HG03439 (cell line): ENCODE measurements around the gene SPRR2G.
"Not testable (repeated sequence)": the region's sequence is repeated elsewhere in the genome, so short reads cannot be mapped to it uniquely, and the experiment has no call there.

ENCODE experiments used
- ATAC-seq: cut with Tn5 transposase; IDR thresholded peaks from one replicate; pipeline ENCODE4 v1.9.1; 2021; ENCODE audit warnings: mild to moderate bottlenecking, moderate library complexity; ENCODE audit not compliant: unreplicated experiment

SPRR2G gene

DNA sequence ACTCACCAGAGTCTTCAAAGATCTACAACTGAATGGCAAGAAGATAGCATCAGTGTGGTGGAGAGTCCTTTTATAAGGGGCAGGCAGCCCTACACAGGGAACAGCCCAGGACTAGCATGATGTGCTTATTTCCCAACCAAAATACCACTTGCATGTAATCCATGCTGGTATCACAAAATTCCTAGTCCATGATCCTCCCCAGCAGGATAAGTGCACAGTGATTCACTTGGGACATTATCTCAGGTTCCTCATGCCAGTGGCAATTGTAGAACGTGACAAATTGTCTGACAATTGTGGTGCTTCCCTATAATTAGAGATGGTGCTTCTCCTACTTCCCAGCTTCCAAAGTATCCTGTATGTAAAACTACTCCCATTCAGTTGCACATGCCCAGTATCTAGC is at the start of gene SPRR2G:
Gene SPRR2G (minus strand): TSS at position 45 of the 400 bp plus-strand sequence. CDS start 780 bp downstream, outside the sequence.
- no peak for ATAC-seq

GRCh38 chr1:153195216-153195615 is 44.5 kb upstream of the SPRR2G start:
- no peak for ATAC-seq

- no peak for ATAC-seq
Observed at GRCh38 chr1:153194331-153195050, 43.8 kb upstream of the SPRR2G start.

DNA sequence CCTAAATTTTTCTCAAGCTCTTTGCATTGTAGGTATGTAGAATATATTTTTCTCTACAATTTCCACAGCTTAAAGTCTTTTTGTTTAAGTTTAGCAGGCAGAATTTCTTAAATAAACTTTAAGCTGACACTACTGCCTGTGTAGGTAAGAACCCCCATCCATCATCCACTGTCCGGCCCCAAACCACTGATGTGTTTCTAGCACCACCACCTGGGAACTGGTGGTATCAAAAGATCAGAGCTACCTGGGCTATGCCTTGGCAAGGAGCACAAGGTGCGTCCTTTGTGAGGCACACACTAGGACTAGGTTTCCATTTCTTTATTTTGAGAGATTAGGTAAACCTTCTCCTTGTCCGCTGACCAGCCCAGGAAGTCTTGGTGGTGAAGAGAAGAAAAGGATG is 42.0 kb upstream of the SPRR2G start:
- ATAC-seq = no peak

DNA sequence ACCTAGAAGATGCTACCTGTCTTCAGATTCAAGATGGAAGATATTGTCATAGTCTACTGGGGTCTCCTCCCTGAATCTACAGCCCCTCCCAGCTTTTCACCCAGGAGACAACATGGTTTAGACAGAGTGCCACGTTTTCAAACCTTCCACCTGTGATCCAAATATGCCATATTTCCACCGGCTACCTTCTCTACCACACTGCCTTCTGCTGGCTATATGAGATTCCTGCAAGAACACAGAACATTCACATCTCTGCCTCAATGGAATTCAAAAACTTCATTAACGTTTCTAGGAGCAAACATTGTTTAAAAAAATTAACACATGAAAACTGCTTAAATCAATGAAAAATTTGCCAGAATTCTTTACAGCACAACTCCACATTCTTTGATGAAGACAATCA is 39.7 kb upstream of the SPRR2G start:
- no peak for ATAC-seq

DNA sequence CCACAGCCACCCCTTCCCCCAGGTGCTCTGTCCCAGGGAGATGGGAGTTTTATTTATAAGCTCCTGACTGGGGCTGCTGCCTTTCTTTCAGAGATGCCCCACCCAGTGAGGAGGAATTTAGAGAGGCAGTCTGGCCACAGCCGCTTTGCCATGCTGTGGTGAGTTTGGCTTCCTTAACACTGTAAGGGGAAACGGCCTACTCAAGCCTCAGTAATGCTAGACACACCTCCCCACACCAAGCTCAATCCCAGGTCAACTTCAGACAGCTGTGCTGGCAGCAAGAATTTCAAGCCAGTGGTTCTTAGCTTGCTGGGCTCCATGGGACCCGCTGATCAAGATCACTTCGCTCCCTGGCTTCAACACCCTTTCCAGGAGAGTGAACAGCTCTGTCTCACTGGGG is 37.6 kb upstream of the SPRR2G start:
- ATAC-seq = not testable (repeated sequence)

- ATAC-seq = no peak
Observed at GRCh38 chr1:153180556-153180955, 29.9 kb upstream of the SPRR2G start.

GRCh38 chr1:153178922-153179321 is 28.2 kb upstream of the SPRR2G start:
- ATAC-seq = no peak

GRCh38 chr1:153174624-153175023 is 23.9 kb upstream of the SPRR2G start:
- ATAC-seq = no peak

DNA sequence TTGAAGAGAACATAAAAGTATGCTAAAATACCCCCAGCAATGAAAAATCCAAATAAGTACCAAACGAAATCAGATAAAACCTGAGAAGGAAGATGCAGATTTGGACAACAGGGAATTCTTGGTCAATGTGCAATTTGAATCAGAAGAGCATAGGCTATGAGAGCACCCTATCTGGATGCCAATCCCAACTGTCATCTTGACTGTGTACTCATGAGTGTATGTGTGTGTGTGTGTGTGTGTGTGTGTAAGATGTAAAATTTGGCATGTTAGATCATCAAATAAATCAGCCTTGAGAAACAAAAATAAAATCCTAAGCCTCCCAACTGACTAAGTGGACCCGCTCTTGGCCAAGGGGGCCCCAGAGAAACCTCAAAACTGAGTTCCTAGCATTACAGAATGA is 18.0 kb upstream of the SPRR2G start:
- no peak for ATAC-seq

GRCh38 chr1:153155541-153155940 is 4.9 kb upstream of the SPRR2G start:
- ATAC-seq = no peak

DNA sequence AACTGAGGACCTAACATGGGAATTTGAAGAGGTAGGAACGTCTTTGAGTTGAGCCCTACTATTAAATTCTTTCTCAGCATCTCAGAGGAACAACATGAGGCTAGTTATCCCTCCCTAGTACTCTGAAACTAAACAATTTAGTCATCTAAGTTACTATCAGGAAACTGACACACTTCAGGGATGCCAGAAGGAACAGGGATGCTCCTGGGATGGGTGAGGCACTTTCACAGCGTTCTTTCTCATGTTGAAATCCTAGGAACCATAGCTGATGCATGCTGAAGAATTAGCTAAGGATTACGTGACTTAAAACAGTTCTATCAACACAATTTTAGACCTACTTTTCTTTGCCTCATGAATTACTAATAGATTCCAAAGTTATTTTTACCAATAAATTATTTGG is 1.8 kb upstream of the SPRR2G start:
- no peak for ATAC-seq

DNA sequence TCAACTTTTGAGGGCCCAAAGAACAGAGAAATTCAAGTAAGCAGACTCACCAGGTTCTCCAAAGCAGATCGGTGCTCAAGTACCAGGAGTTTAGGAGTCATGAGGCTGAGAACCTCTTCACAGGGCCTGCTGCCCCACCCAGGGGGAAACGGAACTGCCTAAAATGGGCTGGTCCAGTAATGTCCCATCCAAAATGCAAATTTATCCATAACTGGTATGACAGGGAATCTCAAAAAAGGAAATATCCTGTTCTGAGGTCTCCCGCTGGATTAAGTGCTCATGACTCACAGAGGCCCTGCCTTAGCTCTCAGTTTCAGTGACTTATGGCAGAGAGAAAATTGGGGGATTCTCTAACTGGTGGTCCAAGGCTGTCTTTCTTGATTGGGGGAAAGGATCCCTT is 9.3 kb downstream of the SPRR2G start:
- ATAC-seq = no peak

DNA sequence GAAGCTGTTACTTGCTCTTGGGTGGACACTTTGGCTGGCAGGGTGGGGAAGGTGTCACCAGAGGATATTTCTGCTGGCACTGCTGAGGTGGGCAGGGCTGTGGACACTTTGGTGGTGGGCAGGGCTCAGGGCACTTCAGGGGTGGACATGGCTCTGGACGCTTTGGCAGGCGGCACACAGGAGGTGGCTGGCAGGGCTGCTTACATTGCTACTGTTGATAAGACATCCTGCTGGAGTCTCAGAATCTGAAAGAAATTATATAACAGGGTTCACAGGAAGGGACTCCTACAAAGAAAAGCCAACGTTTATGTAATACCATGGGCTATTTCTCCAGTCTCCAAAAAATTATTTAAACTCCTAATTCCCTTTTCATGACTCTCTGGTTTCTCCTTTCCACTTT is 10.2 kb downstream of the SPRR2G start:
- ATAC-seq = no peak

DNA sequence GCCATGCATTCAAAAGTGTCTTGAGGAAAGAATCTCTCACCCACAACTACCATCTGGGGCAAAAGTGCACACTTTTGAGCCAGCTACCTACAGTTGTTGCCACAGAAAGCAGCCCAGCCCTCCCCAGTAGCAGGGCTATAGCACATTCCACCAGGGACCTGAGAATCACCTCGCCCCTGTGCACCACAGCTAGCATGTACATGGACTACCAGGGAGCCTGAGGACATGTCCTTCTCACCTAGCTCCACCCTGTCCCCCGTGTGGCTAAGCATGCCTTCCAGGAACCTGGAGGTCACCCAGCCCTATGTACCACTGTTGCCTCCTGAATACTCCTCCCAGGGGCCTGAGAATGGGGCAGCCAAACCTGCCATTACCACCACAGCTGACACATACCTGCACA is 16.9 kb downstream of the SPRR2G start:
- ATAC-seq = no peak

DNA sequence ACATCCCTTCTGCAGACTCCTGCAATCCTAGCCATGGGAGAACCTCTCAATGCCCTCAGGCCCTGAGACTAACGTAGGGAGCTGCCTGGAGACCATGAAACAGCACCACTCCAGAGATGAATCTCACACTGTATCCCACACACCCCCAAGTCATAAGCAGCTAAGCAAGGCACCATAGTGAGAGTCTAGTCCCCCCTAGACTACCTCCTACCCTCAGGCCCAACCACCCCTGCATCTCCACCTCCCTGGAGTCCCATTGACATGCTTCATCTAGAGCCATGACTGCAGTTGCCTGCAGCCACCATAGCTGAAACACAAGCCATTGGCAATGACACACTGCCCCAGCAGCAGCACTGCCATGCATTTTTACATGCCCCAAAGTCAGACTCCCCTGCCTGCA is 17.4 kb downstream of the SPRR2G start:
- no peak for ATAC-seq

- not testable (repeated sequence) for ATAC-seq
Observed at GRCh38 chr1:153128688-153129087, 22.0 kb downstream of the SPRR2G start.

- ATAC-seq = no peak
Observed at GRCh38 chr1:153127296-153127695, 23.4 kb downstream of the SPRR2G start.

DNA sequence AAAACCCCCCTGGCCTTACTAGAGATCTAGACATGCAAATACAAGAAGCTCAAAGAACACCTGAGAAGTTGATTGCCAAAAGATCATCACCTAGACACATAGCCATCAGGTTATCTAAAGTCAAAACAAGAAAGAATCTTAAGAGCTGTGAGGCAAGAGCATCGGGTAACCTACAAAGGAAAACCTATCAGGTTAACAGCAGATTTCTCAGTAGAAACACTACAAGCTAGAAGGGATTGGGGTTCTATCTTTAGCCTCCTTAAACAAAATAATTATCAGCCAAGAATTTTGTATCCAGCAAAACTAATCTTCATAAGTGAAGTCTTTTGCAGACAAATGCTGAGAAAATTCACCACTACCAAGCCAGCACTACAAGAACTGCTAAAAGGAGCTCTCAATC is 25.2 kb downstream of the SPRR2G start:
- no peak for ATAC-seq

DNA sequence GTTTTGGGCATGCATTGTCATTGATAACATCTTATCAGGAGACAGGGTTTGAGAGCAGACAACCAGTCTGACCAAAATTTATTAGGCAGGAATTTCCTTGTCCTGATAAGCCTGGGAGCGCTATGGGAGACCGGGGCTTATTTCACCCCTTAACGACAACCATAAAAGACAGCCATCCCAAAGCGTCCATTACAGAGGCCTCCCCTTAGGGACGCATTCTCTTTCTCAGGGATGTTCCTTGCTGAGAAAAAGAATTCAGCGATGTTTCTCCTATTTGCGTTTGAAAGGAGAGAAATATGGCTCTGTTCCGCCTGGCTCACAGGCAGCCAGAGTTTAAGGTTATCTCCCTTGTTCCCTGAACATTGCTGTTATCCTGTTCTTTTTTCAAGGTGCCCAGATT is 26.9 kb downstream of the SPRR2G start:
- ATAC-seq = not testable (repeated sequence)

DNA sequence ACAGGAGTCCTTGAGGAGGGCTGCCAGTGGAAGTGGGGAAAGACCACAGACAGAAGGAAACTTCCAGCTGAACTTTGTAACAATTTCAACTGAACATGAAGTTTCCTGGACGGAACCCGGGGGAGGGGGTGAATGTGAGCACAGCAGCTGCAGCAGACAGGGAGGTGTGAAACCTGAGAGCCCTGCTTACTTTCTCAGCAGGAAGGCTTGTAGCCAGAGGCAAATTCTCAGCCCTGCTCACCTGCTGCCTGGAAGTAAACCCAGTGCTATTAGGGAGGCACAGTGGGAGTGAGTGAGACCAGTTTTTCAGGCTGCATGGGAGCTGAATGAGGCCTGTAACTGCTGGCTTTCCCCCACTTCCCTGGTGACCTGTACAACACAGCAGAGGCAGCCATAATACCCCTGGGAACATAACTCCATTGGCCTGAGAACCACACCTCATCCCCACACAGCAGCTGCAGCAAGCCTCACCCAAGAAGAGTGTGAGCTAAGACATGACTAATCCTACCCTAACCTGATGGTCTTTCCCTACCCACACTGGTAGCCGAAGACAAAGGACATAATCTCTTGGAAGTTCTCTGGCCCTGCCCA is 27.8 kb downstream of the SPRR2G start:
- ATAC-seq = no peak

DNA sequence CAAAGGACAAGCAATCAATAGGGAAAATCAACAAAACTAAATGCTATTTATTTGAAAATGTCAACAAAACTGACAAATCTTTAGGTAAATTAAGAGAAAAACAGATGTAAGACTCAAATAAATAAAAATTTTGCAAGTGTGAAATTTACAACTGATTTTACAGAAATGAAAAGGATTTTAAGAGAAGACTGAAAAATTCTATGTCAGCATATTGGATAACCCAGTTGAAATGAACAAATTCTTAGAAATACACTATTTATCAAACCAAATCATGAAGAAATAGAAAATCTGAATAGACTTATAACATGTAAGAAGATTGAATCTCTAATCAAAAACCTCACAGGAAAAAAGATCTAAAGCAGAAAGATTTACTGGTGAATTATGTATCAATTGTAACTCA is 29.7 kb downstream of the SPRR2G start:
- ATAC-seq = no peak

GRCh38 chr1:153119491-153119971 is 31.2 kb downstream of the SPRR2G start:
- no peak for ATAC-seq
